MG63 (cell line): Measurements from ENCODE around the gene ADGRE1. TPM values are rescaled to one million over a fixed set of nuclear protein-coding genes. Genes with fewer than 3 reads are reported as not detected.
"Not testable (repeated sequence)": the region's sequence is repeated elsewhere in the genome, so short reads cannot be mapped to it uniquely, and the experiment has no call there.

Experiments
- DNase-seq: peaks from one replicate; pipeline ENCODE4 v3.0.0-alpha.2; 2020
- H3K27me3 ChIP-seq: fragments of 250-450 bp; sonication (Bioruptor Pico); 2 replicates; pipeline ENCODE4 v1.5.1; 2020; ENCODE audit warnings: mild to moderate bottlenecking, moderate library complexity
- H3K36me3 ChIP-seq: fragments of 250-450 bp; sonication (Bioruptor Pico); 2 replicates; pipeline ENCODE4 v1.5.1; 2020; ENCODE audit warnings: mild to moderate bottlenecking, moderate library complexity
- H3K4me3 ChIP-seq: fragments of 250-450 bp; sonication (Bioruptor Pico); 2 replicates; pipeline ENCODE4 v1.5.1; 2020; ENCODE audit warnings: mild to moderate bottlenecking, moderate library complexity
- H3K9me3 ChIP-seq: fragments of 250-450 bp; sonication (Bioruptor Pico); 2 replicates; pipeline ENCODE4 v1.5.1; 2020; ENCODE audit warnings: mild to moderate bottlenecking, moderate library complexity
- total RNA-seq: library from RNA; depleted of rRNA; stranded (reverse); fragments of >200 nt; shearing (Covaris generic); gene quantifications from 2 replicates; pipeline ENCODE4 v1.2.3, GENCODE V29; 2014; ENCODE audit warnings: low replicate concordance

ADGRE1 gene
- total RNA-seq, 1 experiment from 2014 or later, result 17.8 TPM

- H3K9me3 ChIP-seq, result no peaks in the 10 kb centered on the region
- H3K27me3 ChIP-seq, result no peaks in the 10 kb centered on the region
- no peak overlapping the region for H3K4me3 ChIP-seq
- no peaks in the 10 kb centered on the region for H3K36me3 ChIP-seq
- no peak for DNase-seq
Measured at GRCh38 chr19:6868351-6868750, 19.0 kb upstream of the ADGRE1 start.

DNA sequence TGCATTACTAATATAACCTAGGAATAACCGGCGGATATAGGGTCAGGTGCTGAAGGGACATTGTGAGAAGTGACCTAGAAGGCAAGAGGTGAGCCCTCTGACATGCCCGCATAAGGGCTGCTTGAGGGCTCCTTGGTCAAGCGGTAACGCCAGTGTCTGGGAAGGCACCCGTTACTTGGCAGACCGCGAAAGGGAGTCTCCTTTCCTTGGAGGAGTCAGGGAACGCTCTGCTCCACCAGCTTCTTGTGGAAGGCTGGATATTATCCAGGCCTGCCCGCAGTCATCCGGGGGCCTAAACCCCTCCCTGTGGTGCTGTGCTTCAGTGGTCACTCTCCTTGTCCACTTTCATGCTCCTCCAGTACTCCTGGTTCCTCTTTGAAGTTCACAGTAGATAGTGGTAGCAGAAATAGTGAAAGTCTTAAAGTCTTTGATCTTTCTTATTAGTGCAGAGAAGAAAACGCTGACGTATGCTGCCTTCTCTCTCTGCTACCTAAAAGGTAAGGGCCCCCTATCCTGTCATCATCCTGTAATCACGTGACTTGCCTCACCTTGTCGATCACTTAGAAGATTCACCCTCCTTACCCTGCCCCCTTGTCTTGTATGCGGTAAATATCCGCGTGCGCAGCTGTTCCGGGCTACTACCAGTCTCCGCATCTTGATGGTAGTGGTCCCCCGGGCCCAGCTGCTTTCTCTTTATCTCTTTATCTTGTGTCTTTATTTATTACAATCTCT, 18.1 kb upstream of the ADGRE1 start:
- H3K36me3 ChIP-seq, H3K27me3 ChIP-seq, H3K4me3 ChIP-seq, DNase-seq, H3K9me3 ChIP-seq: not testable (repeated sequence)

DNA sequence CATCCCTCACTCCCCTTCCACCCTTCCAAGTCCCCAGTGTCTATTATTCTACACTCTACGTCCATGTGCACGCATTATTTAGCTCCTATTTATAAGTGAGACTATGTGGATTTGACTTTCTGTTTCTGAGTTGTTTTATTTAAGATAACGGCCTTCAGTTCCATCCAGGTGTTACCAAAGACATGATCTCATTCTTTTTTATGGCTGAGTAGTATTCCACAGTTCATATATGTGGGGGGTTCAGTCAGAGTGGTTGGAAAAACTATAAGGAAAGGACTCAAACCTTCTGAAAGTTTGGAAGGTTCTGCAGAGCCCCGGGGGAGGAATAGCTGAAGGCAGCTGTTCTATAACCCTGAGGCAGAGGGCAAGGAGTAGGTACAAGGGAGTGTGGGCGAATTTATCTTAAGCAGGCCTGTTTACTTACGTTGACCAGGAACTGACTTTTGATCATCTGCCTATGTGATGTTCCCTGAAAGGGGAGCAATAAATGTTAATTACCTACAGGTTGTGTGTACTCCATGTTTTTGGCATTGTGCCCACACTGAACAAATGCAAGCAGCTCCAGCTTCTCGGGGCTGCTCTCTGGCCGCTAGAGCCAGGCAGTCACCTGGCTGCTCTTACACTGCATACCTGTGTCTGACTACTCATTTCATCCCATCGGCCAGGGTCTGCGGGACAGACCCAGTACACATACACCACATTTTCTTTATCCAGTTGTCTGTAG, 13.5 kb upstream of the ADGRE1 start:
- peaks cover 2% of the 10 kb centered on the region; the same call in 1 of the 2 replicates for H3K36me3 ChIP-seq
- H3K27me3 ChIP-seq, result no peaks in the 10 kb centered on the region
- H3K4me3 ChIP-seq, result no peak overlapping the region
- no peak for DNase-seq
- peaks cover 2% of the 10 kb centered on the region; the same call in 1 of the 2 replicates for H3K9me3 ChIP-seq

- no peaks in the 10 kb centered on the region for H3K27me3 ChIP-seq
- peaks cover 5% of the 10 kb centered on the region for H3K9me3 ChIP-seq
- peaks cover 2% of the 10 kb centered on the region; the same call in 1 of the 2 replicates for H3K36me3 ChIP-seq
- no peak overlapping the region for H3K4me3 ChIP-seq
- DNase-seq, result no peak
Measured at GRCh38 chr19:6875218-6875617, 12.2 kb upstream of the ADGRE1 start.

GRCh38 chr19:6876748-6877147, 10.6 kb upstream of the ADGRE1 start:
- Histone ChIP-seq H3K9me3 (peaks cover 5% of the 10 kb centered on the region), H3K27me3 (0 out of 2 replicates have a peak, but pooled peaks cover 1% of the 10 kb centered on the region), H3K4me3 (no peak overlapping the region), H3K36me3 (peaks cover 2% of the 10 kb centered on the region; the same call in 1 of the 2 replicates)
- no peak for DNase-seq

DNA sequence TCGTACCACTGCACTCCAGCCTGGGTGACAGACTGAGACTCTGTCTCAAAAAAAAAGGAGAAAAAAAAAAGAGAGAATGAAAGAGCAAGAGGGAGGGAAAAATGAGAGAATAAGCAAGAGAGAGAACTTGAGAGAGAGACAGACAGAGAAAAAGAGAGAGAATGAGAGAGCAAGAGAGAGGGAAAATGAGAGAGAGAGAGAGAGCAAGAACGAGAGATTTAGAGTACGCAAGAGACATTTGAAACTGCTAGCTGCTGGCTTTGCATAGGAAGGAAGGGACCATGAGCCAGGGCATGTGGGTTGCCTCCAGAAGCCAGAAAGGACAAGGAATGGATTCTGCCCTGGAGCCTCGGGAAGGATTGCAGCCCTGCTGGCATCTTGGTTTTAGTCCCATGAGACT, 9.6 kb upstream of the ADGRE1 start:
- no peak for DNase-seq
- Histone ChIP-seq H3K4me3 (no peak overlapping the region), H3K9me3 (peaks cover 5% of the 10 kb centered on the region), H3K36me3 (peaks cover 2% of the 10 kb centered on the region; the same call in 1 of the 2 replicates), H3K27me3 (peaks cover 2% of the 10 kb centered on the region; the same call in 1 of the 2 replicates)

DNA sequence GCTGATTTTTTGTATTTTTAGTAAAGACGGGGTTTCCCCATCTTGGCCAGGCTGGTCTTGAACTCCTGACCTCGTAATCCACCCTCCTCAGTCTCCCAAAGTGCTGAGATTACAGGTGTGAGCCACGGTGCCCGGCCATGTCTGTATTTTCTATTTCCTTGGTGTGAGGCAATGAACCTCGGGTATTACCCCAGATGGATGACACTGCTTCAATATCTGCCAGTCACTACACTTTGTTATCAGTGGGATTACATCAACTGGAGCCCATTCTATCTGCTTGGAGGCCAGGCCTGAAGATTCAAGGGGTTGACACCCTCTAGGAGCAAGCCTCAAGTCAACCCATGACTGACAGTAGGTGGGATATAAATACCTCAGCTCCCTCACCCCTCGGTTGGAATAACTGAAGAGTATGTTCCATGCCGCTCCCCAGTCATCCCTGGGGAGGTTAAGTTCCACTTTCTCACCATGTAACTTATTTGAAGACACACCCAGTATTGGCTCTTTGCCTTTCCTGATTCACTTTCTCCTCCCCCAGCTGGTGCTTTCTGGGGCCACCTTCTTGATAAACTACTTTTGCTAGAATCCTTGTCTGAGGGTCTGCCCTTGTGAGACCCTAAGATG, 992 bp upstream of the ADGRE1 start:
- H3K36me3 ChIP-seq, result peaks cover 3% of the 10 kb centered on the region; the same call in 1 of the 2 replicates
- H3K4me3 ChIP-seq, result no peak overlapping the region
- no peak for DNase-seq
- peaks cover 2% of the 10 kb centered on the region for H3K27me3 ChIP-seq
- H3K9me3 ChIP-seq, result peaks cover 6% of the 10 kb centered on the region; the same call in 1 of the 2 replicates

GRCh38 chr19:6888967-6889366, 1.6 kb downstream of the ADGRE1 start:
- Histone ChIP-seq H3K36me3 (peaks cover 3% of the 10 kb centered on the region; the same call in 1 of the 2 replicates), H3K9me3 (peaks cover 6% of the 10 kb centered on the region; the same call in 1 of the 2 replicates), H3K27me3 (no peaks in the 10 kb centered on the region; the same call in none of the 2 replicates), H3K4me3 (no peak overlapping the region)
- no peak for DNase-seq

GRCh38 chr19:6890401-6890913, 3.1 kb downstream of the ADGRE1 start:
- no peak overlapping the region for H3K4me3 ChIP-seq
- no peaks in the 10 kb centered on the region; the same call in none of the 2 replicates for H3K27me3 ChIP-seq

DNA sequence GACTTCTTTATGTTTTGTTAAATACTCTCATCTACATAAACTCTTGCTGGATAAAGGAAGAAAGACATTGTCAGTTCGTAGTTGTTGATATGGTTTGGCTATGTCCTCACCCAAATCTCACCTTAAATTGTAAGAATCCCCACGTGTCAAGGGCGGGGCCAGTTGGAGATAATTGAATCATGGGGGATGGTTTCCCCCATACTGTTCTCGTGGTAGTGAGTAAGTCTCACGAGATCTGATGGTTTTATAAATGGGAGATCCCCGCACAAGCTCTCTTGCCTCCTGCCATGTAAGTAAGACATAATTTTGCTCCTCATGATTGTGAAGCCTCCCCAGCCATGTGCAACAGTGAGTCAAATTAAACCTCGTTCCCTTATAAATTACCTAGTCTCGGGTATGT, 3.6 kb downstream of the ADGRE1 start:
- no peak for DNase-seq
- Histone ChIP-seq H3K4me3 (no peak overlapping the region), H3K36me3 (peaks cover 3% of the 10 kb centered on the region), H3K27me3 (no peaks in the 10 kb centered on the region; the same call in none of the 2 replicates), H3K9me3 (peaks cover 9% of the 10 kb centered on the region; the same call in 1 of the 2 replicates)

More at GRCh38 chr19:6890401-6890913, 3.1 kb downstream of the ADGRE1 start:
- DNase-seq, result no peak
- peaks cover 3% of the 10 kb centered on the region; the same call in 1 of the 2 replicates for H3K36me3 ChIP-seq
- H3K9me3 ChIP-seq, result peaks cover 9% of the 10 kb centered on the region; the same call in 1 of the 2 replicates

DNA sequence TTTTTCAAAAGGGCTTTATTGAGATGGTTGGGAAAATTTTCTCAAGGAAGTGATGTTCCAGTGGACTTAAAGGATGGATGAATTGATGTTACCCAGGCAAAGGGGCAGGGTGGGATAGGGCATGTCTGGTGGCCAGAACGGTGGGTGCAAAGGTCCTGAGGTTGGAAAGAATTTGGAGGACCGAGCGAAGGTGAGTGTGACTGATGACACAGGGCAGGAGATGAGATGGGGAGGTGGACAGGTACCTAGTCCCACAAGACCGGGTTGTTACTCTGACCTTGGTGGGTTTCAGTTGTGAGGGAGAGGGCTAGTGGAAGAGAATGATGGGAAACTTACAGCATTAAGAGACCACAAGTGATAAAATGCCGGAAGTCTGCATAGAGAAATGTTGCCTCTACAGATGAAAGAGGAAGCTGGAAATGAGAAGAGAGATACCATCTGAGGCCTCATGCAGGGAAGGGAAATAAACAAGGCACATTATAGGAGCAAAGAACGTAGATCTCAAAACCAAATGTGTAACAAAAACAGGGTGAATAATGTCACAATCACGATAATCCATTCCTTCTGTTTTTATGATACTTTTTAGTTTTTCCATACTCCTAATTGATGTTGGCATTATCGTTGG, 4.5 kb downstream of the ADGRE1 start:
- Histone ChIP-seq H3K4me3 (no peak overlapping the region), H3K9me3 (peaks cover 7% of the 10 kb centered on the region; the same call in 1 of the 2 replicates), H3K36me3 (peaks cover 5% of the 10 kb centered on the region), H3K27me3 (no peaks in the 10 kb centered on the region; the same call in none of the 2 replicates)
- DNase-seq, result no peak

DNA sequence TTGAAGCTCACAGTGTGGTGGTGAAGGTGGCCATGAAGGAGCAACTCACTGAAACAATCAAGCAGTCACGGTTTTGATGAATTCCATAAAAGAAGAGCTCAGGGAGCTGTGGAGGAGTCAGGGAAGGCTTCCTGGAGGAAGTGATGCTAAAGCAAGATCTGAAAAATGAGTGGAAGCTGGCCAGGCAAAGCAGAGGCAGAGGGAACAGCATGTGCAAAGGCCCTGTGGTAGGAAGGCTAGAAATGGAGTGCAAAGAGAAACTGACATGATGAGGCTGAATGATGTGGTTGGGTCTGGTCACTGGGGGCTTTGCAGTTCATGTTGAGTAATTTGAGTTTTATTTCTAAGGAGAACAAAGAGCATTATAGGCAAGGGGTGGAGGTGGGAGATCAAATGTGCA, 6.9 kb downstream of the ADGRE1 start:
- Histone ChIP-seq H3K27me3 (no peaks in the 10 kb centered on the region), H3K4me3 (no peak overlapping the region), H3K36me3 (peaks cover 11% of the 10 kb centered on the region), H3K9me3 (peaks cover 3% of the 10 kb centered on the region; the same call in 1 of the 2 replicates)
- no peak for DNase-seq

- Histone ChIP-seq H3K9me3 (peaks cover 14% of the 10 kb centered on the region), H3K36me3 (peaks cover 37% of the 10 kb centered on the region), H3K27me3 (no peaks in the 10 kb centered on the region), H3K4me3 (no peak overlapping the region)
- DNase-seq, result no peak
Measured at GRCh38 chr19:6903446-6903845, 16.1 kb downstream of the ADGRE1 start.

DNA sequence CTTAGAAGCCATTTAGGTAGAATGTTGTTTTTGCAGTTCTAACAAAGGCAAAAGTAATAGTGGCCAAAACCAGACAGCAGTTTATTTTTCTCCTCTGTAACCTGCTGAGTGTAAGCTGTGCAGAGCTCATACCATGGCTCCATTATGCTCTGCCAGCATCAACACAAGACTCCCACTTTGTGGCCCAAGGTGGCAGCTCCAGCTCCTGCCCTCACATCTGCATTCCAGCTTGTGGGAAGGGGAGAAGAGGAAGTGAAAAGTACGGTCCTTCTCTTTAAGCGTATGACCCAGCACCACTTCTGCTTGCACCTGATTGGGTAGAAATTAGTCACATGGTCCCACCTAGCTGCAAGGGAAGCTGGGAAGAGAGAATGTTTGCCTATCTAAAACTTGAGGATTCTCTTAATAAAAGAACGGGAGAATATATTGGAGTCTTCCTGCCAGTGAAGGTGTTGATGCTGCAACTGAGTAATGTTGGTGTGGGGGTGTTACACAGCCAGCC, 19.2 kb downstream of the ADGRE1 start:
- H3K9me3 ChIP-seq, result peaks cover 11% of the 10 kb centered on the region
- H3K27me3 ChIP-seq, result no peaks in the 10 kb centered on the region
- DNase-seq, result peak; percentile 12
- peaks cover 31% of the 10 kb centered on the region for H3K36me3 ChIP-seq
- H3K4me3 ChIP-seq, result no peak overlapping the region

DNA sequence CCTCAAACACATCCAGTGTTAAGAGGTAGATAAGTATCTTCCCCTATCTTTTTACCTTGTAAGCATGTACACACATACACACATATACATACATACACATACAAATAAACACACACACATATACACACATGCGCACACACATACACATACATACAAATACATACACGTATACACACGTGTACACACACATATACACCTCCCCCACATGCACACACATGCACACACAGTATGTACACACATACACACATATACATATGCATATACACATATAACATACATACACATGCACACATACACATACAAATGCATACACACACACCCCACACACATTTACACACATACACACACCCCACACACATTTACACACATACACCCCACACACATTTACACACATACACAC, 24.1 kb downstream of the ADGRE1 start:
- Histone ChIP-seq H3K27me3 (no peaks in the 10 kb centered on the region), H3K36me3 (peaks cover 39% of the 10 kb centered on the region), H3K4me3 (no peak overlapping the region), H3K9me3 (peaks cover 19% of the 10 kb centered on the region)
- DNase-seq, result no peak

DNA sequence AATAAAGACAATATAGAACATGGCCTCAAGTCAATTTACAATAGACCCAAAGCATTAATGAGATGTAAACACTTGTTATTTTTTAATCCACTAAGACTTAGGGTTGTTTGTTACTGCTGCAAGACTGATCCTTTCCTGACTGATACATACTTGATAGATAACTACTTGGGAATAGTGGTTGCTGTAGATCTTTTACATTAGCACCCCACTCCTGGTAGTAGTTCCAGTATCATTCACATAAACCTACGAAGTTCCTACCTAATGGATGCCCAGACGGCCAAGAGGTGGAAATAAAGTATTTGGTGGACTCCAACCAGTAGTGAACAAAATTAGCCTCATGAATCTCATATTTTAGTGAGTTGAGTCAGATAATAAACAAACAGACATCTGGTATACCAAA, 26.9 kb downstream of the ADGRE1 start:
- H3K9me3 ChIP-seq, result peaks cover 15% of the 10 kb centered on the region
- H3K36me3 ChIP-seq, result peaks cover 27% of the 10 kb centered on the region
- no peak overlapping the region for H3K4me3 ChIP-seq
- H3K27me3 ChIP-seq, result no peaks in the 10 kb centered on the region
- no peak for DNase-seq
